ENCODE results near the gene CAMTA1. TPM values are rescaled to one million over a fixed set of nuclear protein-coding genes. Genes with fewer than 3 reads are reported as not detected.

The CAMTA1 gene
- polyA plus RNA-seq, 1 of the 3 experiments (the other 2 are of a cell fraction): 63.1 TPM

DNA sequence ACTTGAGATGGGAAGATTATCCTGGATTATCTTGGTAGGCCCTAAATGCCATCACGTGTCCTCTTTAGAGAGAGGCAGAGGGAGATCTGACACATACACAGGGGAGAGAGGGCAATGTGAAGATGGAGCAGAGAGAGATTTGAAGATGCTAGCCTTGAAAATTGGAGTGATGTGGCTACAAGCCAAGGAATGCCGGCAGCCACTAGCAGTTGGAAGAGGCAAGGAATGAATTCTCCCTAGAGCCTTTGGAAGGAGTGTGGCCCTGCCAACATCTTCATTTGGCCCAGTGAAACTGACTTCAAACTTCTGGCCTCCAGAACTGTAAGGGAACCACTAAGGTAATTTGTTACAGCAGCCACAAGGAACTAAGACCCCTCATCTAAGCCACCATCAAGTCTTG is 8.9 kb upstream of the CAMTA1 start:
- ChIA-PET CTCF (no interaction called here), POLR2A (no interaction called here)
- Histone ChIP-seq H3F3A (replicated peaks; ENCODE audit: insufficient read depth) (no peaks in the 10 kb centered on the region), H3K4me3 (ENCODE audit: low read depth in 2 of 2, low read length in 1 of 2) (no peak overlapping the region), H3K4me2 (no peak overlapping the region), H4K20me1 (ENCODE audit: insufficient read depth) (no peaks in the 10 kb centered on the region), H3K27me3 (ENCODE audit: insufficient read depth) (no peaks in the 10 kb centered on the region), H3K79me2 (ENCODE audit: insufficient read depth) (no peaks in the 10 kb centered on the region), H3K4me1 (ENCODE audit: control insufficient read depth in 1 of 2, insufficient read depth in 2 of 2, low read depth in 1 of 2, low read length in 1 of 2) (peaks cover 0 to 7% of the 10 kb centered on the region in 2 experiments; a peak in 1 of 4 replicates), H3K9ac (no peak overlapping the region), H3K9me2 (no peaks in the 10 kb centered on the region), H3K36me3 (replicated peaks in 1 of 2; ENCODE audit: control insufficient read depth in 1 of 2, insufficient read depth in 2 of 2, low read length in 1 of 2) (no peaks in the 10 kb centered on the region), H3K27ac (ENCODE audit: low read depth in 2 of 2, low read length in 1 of 2) (no peak overlapping the region), H2AFZ (ENCODE audit: low read depth) (no peak overlapping the region), H3K9me3 (no peaks in the 10 kb centered on the region)
- no peak for TF ChIP-seq RXRA (IDR thresholded peaks at IDR 0.05; ENCODE audit: borderline replicate concordance, low read depth)
- no peak for TF ChIP-seq TAF1 (IDR thresholded peaks at IDR 0.05; ENCODE audit: borderline replicate concordance, low read depth, low read length)
- TF ChIP-seq FOXM1 (IDR thresholded peaks at IDR 0.05; ENCODE audit: low read depth): no peak
- TF ChIP-seq MEF2A (IDR thresholded peaks at IDR 0.05; ENCODE audit: borderline replicate concordance, low read depth): no peak
- TF ChIP-seq POLR2AphosphoS5 (IDR thresholded peaks at IDR 0.05; ENCODE audit: low read depth, low read length): no peak
- TF ChIP-seq TCF12 (IDR thresholded peaks at IDR 0.05): no peak
- TF ChIP-seq, protein P1, sequence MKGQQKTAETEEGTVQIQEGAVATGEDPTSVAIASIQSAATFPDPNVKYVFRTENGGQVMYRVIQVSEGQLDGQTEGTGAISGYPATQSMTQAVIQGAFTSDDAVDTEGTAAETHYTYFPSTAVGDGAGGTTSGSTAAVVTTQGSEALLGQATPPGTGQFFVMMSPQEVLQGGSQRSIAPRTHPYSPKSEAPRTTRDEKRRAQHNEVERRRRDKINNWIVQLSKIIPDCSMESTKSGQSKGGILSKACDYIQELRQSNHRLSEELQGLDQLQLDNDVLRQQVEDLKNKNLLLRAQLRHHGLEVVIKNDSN (IDR thresholded peaks at IDR 0.05; ENCODE audit: borderline replicate concordance, low read depth): no peak
- no peak for TF ChIP-seq GABPA (IDR thresholded peaks at IDR 0.05; ENCODE audit: low read depth)
- no peak for TF ChIP-seq RCOR1 (IDR thresholded peaks at IDR 0.05; ENCODE audit: low read length)
- TF ChIP-seq, protein P2, sequence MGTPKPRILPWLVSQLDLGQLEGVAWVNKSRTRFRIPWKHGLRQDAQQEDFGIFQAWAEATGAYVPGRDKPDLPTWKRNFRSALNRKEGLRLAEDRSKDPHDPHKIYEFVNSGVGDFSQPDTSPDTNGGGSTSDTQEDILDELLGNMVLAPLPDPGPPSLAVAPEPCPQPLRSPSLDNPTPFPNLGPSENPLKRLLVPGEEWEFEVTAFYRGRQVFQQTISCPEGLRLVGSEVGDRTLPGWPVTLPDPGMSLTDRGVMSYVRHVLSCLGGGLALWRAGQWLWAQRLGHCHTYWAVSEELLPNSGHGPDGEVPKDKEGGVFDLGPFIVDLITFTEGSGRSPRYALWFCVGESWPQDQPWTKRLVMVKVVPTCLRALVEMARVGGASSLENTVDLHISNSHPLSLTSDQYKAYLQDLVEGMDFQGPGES (IDR thresholded peaks at IDR 0.05; ENCODE audit: low read depth, low read length): no peak
- no peak for TF ChIP-seq JUND (IDR thresholded peaks at IDR 0.05)
- TF ChIP-seq RAD21 (IDR thresholded peaks at IDR 0.05; ENCODE audit: low read length): no peak
- TF ChIP-seq NRF1 (IDR thresholded peaks at IDR 0.05; ENCODE audit: low read depth, low read length): no peak
- TF ChIP-seq, protein P3, sequence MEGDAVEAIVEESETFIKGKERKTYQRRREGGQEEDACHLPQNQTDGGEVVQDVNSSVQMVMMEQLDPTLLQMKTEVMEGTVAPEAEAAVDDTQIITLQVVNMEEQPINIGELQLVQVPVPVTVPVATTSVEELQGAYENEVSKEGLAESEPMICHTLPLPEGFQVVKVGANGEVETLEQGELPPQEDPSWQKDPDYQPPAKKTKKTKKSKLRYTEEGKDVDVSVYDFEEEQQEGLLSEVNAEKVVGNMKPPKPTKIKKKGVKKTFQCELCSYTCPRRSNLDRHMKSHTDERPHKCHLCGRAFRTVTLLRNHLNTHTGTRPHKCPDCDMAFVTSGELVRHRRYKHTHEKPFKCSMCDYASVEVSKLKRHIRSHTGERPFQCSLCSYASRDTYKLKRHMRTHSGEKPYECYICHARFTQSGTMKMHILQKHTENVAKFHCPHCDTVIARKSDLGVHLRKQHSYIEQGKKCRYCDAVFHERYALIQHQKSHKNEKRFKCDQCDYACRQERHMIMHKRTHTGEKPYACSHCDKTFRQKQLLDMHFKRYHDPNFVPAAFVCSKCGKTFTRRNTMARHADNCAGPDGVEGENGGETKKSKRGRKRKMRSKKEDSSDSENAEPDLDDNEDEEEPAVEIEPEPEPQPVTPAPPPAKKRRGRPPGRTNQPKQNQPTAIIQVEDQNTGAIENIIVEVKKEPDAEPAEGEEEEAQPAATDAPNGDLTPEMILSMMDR (IDR thresholded peaks at IDR 0.05): no peak
- no peak for TF ChIP-seq ELF1 (IDR thresholded peaks at IDR 0.05)
- no peak for TF ChIP-seq FOSL2 (IDR thresholded peaks at IDR 0.05; ENCODE audit: borderline replicate concordance, low read depth)
- no peak for TF ChIP-seq SIN3A (IDR thresholded peaks at IDR 0.05; ENCODE audit: borderline replicate concordance, low read depth, low read length)
- no peak for DNase-seq
- 60% methylated on average over 2 of the region's 2 CpGs for WGBS (ENCODE audit: low lambda C conversion rate)

DNA sequence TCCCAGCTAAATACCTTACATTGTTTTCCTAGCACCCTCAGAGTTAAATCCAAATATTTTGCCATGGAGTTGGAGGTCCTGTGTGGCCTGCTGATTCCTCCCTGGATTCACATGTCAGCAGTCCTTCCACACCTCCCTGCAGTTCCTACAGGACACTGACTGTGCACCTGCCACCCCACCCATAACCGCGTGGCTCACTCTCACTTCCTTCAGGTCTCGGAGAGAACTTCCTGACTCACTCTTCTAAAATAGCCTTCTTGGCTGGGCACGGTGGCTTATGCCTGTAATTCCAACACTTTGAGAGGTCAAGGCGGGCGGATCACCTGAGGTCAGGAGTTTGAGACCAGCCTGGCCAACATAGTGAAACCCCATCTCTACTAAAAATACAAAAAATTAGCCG is 8.4 kb upstream of the CAMTA1 start:
- ChIA-PET CTCF (no interaction called here), POLR2A (no interaction called here)
- no peaks in the 10 kb centered on the region for H3K27me3 ChIP-seq (ENCODE audit: insufficient read depth)
- 85% methylated on average over 7 of the region's 7 CpGs for WGBS (ENCODE audit: low lambda C conversion rate)
- H4K20me1 ChIP-seq (ENCODE audit: insufficient read depth): no peaks in the 10 kb centered on the region
- no peak overlapping the region for H2AFZ ChIP-seq (ENCODE audit: low read depth)
- 0 out of 4 replicates have a peak, but pooled peaks cover 0 to 2% of the 10 kb centered on the region in 2 experiments for H3K4me1 ChIP-seq (ENCODE audit: control insufficient read depth in 1 of 2, insufficient read depth in 2 of 2, low read depth in 1 of 2, low read length in 1 of 2)
- no peaks in the 10 kb centered on the region for H3K79me2 ChIP-seq (ENCODE audit: insufficient read depth)
- no peak overlapping the region for H3K27ac ChIP-seq (ENCODE audit: low read depth in 2 of 2, low read length in 1 of 2)
- no peaks in the 10 kb centered on the region for H3K36me3 ChIP-seq (replicated peaks in 1 of 2; ENCODE audit: control insufficient read depth in 1 of 2, insufficient read depth in 2 of 2, low read length in 1 of 2)
- no peaks in the 10 kb centered on the region for H3K9me3 ChIP-seq
- no peaks in the 10 kb centered on the region for H3F3A ChIP-seq (replicated peaks; ENCODE audit: insufficient read depth)
- no peak for DNase-seq
- TF ChIP-seq, protein P4, sequence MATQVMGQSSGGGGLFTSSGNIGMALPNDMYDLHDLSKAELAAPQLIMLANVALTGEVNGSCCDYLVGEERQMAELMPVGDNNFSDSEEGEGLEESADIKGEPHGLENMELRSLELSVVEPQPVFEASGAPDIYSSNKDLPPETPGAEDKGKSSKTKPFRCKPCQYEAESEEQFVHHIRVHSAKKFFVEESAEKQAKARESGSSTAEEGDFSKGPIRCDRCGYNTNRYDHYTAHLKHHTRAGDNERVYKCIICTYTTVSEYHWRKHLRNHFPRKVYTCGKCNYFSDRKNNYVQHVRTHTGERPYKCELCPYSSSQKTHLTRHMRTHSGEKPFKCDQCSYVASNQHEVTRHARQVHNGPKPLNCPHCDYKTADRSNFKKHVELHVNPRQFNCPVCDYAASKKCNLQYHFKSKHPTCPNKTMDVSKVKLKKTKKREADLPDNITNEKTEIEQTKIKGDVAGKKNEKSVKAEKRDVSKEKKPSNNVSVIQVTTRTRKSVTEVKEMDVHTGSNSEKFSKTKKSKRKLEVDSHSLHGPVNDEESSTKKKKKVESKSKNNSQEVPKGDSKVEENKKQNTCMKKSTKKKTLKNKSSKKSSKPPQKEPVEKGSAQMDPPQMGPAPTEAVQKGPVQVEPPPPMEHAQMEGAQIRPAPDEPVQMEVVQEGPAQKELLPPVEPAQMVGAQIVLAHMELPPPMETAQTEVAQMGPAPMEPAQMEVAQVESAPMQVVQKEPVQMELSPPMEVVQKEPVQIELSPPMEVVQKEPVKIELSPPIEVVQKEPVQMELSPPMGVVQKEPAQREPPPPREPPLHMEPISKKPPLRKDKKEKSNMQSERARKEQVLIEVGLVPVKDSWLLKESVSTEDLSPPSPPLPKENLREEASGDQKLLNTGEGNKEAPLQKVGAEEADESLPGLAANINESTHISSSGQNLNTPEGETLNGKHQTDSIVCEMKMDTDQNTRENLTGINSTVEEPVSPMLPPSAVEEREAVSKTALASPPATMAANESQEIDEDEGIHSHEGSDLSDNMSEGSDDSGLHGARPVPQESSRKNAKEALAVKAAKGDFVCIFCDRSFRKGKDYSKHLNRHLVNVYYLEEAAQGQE (IDR thresholded peaks at IDR 0.05; ENCODE audit: low read depth, low read length): no peak
- TF ChIP-seq NFIC (IDR thresholded peaks at IDR 0.05; ENCODE audit: borderline replicate concordance): no peak
- H3K4me3 ChIP-seq (ENCODE audit: low read depth in 2 of 2, low read length in 1 of 2): no peak overlapping the region
- H3K4me2 ChIP-seq: no peak overlapping the region
- H3K9me2 ChIP-seq: no peaks in the 10 kb centered on the region
- H3K9ac ChIP-seq: no peak overlapping the region
